HL-60 (cell line): Measurements from ENCODE around the gene MCF2L2.

Experiments used
- DNase-seq, 2 experiments: peaks; one replicate each; pipeline ENCODE4 v3.0.0-alpha.2; 2010 to 2020; ENCODE audit warnings: low read depth in 1 of 2, low spot score in 1 of 2
- H3K27ac ChIP-seq: fragments of 250-450 bp; sonication (Bioruptor Pico); replicated peaks from 2 replicates; pipeline ENCODE4 v1.5.1; 2020; ENCODE audit warnings: mild to moderate bottlenecking, moderate library complexity
- H3K27me3 ChIP-seq: fragments of 250-450 bp; sonication (Bioruptor Pico); 2 replicates; pipeline ENCODE4 v1.5.1; 2021; ENCODE audit warnings: mild to moderate bottlenecking, moderate library complexity; ENCODE audit not compliant: insufficient read depth, poor library complexity, severe bottlenecking
- H3K4me3 ChIP-seq: replicated peaks from 2 replicates; pipeline ENCODE4 v1.5.1; 2011; ENCODE audit warnings: mild to moderate bottlenecking, control low read depth, low read length; ENCODE audit not compliant: insufficient read depth
- CTCF ChIP-seq: IDR thresholded peaks from one replicate; pipeline ENCODE4 v1.5.1; 2011; ENCODE audit warnings: low read length, control low read depth, inconsistent platforms; ENCODE audit not compliant: insufficient read depth
- GABPA ChIP-seq: IDR thresholded peaks from 2 replicates; pipeline ENCODE4 v1.6.1; 2012; ENCODE audit warnings: low read depth
- POLR2AphosphoS5 ChIP-seq: IDR thresholded peaks from 2 replicates; pipeline ENCODE4 v1.6.1; 2012; ENCODE audit warnings: low read depth
- REST ChIP-seq: IDR thresholded peaks from 2 replicates; pipeline ENCODE4 v1.6.1; 2012; ENCODE audit warnings: low read depth; ENCODE audit not compliant: insufficient replicate concordance
- SPI1 ChIP-seq: IDR thresholded peaks from 2 replicates; pipeline ENCODE4 v1.6.1; 2012; ENCODE audit warnings: low read depth, mild to moderate bottlenecking, borderline replicate concordance

Gene MCF2L2

GRCh38 chr3:183327343-183327742 is 101.1 kb downstream of the MCF2L2 start:
- TF ChIP-seq POLR2AphosphoS5 (no peak), GABPA (no peak), CTCF (no peak), SPI1 (no peak), REST (no peak)
- H3K27me3 ChIP-seq: no peaks in the 10 kb centered on the region
- H3K4me3 ChIP-seq: no peak overlapping the region
- no peak overlapping the region for H3K27ac ChIP-seq
- DNase-seq: no peak

GRCh38 chr3:183324083-183324482 is 104.3 kb downstream of the MCF2L2 start:
- no peak for DNase-seq
- no peak for TF ChIP-seq REST
- no peak for TF ChIP-seq SPI1
- no peak for TF ChIP-seq POLR2AphosphoS5
- no peak for TF ChIP-seq CTCF
- no peak for TF ChIP-seq GABPA
- Histone ChIP-seq H3K27ac (no peak overlapping the region), H3K27me3 (no peaks in the 10 kb centered on the region), H3K4me3 (no peak overlapping the region)

GRCh38 chr3:183319371-183319770 is 109.0 kb downstream of the MCF2L2 start:
- no peak overlapping the region for H3K4me3 ChIP-seq
- H3K27me3 ChIP-seq: no peaks in the 10 kb centered on the region
- TF ChIP-seq GABPA: no peak
- no peak for TF ChIP-seq REST
- no peak for TF ChIP-seq CTCF
- TF ChIP-seq SPI1: no peak
- no peak for TF ChIP-seq POLR2AphosphoS5
- H3K27ac ChIP-seq: no peak overlapping the region
- no peak for DNase-seq
